ENCODE data around the gene HCCS. TPM values are rescaled to one million over a fixed set of nuclear protein-coding genes. Genes with fewer than 3 reads are reported as not detected.

The HCCS gene
- total RNA-seq, 1 donor from 2014 or later = 12.5 TPM

DNA sequence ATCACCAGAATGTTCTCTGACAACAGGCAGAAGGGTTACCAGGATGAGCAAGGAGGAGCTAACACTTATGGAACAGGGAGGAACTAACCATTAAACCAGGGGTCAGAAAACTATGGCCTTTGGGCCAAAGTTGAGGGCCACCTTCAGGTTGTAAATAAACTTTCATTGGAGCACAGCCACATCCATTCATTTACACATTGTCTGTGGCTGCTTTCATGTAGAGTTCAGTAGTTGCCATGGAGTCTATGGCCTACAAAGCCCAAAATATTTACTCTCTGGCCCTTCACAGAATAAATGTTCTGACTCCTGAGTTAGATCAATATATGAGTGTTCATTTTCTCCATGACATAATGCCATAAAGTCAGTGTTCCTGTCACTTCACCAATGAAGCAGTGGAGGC is 13.2 kb upstream of the HCCS start:
- no peak for DNase-seq (ENCODE audit: extremely low spot score in 2 of 2)
- no peak overlapping the region for H3K4me3 ChIP-seq
- intact Hi-C loops (cut with DNase I) = no loop called here
- H3K27me3 ChIP-seq = no peaks in the 10 kb centered on the region
- no peak overlapping the region for H3K27ac ChIP-seq
- H3K9me3 ChIP-seq = no peaks in the 10 kb centered on the region
- peaks cover 8% of the 10 kb centered on the region for H3K4me1 ChIP-seq
- no peak for TF ChIP-seq POLR2A (IDR thresholded peaks at IDR 0.05)
- no peak for TF ChIP-seq POLR2AphosphoS5 (IDR thresholded peaks at IDR 0.05; ENCODE audit: insufficient read depth in 1 of 2, low read depth in 1 of 2)
- TF ChIP-seq, protein P1, sequence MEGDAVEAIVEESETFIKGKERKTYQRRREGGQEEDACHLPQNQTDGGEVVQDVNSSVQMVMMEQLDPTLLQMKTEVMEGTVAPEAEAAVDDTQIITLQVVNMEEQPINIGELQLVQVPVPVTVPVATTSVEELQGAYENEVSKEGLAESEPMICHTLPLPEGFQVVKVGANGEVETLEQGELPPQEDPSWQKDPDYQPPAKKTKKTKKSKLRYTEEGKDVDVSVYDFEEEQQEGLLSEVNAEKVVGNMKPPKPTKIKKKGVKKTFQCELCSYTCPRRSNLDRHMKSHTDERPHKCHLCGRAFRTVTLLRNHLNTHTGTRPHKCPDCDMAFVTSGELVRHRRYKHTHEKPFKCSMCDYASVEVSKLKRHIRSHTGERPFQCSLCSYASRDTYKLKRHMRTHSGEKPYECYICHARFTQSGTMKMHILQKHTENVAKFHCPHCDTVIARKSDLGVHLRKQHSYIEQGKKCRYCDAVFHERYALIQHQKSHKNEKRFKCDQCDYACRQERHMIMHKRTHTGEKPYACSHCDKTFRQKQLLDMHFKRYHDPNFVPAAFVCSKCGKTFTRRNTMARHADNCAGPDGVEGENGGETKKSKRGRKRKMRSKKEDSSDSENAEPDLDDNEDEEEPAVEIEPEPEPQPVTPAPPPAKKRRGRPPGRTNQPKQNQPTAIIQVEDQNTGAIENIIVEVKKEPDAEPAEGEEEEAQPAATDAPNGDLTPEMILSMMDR (IDR thresholded peaks at IDR 0.05) = no peak
- no peaks in the 10 kb centered on the region for H3K36me3 ChIP-seq

DNA sequence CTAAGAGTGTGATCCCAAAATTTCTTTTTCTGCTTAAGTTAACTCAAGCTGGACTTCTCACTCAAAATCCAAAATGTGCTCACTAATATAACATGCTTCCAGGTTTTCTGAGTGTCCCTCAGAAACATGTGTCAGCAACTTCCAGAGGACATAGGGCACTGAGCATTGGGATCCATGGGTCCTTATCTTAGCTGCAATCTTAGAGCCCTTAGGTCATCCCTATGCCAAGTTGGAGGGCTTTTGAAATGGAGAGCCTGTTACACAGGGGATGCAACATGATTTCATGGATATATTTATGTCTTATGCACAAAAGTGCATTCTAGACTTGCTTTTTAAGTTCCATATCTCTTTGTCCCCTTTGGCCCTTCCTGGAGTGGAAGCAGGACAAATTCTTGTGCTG is 11.7 kb upstream of the HCCS start:
- DNase-seq (ENCODE audit: extremely low spot score in 2 of 2) = no peak
- Histone ChIP-seq H3K4me3 (no peak overlapping the region), H3K27me3 (no peaks in the 10 kb centered on the region), H3K4me1 (peaks cover 8% of the 10 kb centered on the region), H3K36me3 (no peaks in the 10 kb centered on the region), H3K27ac (no peak overlapping the region), H3K9me3 (no peaks in the 10 kb centered on the region)
- TF ChIP-seq POLR2A (IDR thresholded peaks at IDR 0.05) (no peak), POLR2AphosphoS5 (IDR thresholded peaks at IDR 0.05; ENCODE audit: insufficient read depth in 1 of 2, low read depth in 1 of 2) (no peak)
- TF ChIP-seq, protein P1 (IDR thresholded peaks at IDR 0.05) = no peak
- intact Hi-C loops (cut with DNase I) = no loop called here

DNA sequence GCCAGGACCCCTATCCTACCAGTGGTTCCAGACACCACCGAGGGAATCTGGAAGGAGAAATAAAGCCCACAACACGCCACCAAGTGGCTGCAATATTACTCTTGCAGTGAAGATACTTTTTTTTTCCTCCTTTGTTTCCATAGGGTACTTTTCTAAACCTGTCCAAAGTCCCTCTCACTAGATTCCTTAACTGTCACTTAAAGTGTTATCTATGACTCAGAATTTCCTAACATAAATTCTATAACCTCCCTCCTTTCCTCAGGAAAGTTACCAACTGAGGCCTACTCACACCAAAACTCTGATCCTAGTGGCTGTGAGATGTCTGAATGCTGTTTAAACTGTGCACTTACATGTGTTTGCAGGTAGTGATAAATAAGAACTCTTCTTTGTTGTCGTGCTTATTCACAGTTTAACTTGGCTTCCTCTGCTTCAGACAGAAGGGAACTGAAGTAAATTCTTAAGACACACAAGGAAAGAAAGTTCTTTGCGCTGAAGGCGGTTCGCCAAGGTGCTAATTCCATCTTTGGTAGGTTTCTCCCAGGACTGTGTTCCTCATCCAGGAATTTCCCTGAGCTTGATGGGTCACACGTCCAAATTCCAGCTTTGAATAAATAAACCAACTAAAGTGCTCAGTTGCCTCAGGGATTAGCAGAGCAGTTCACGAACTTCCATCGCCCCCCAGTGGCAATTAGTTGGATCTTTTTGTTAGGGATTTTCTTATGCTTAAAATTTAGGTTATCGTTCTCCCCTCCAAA is 10.7 kb upstream of the HCCS start:
- H3K27ac ChIP-seq = peak overlapping the region; percentile 29
- intact Hi-C loops (cut with DNase I) = no loop called here
- no peak for DNase-seq (ENCODE audit: extremely low spot score in 2 of 2)

DNA sequence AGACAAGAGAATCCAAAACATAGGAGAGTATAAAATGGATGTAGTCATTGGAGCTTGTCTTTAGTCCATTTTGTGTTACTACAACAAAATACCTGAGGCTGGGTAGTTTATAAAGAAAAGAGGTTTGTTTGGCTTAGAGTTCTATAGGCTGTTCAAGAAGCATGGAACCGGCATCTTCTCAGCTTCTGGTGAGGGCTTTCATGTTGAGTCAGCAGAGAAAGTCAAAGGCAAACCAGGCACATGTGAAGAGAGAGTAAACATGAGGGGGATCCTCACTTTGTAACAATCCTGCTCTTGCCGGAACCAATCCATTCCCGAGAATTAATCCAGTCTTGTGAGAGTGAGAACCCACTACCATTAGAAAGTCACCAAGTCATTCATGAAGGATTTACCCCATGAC is 8.1 kb upstream of the HCCS start:
- TF ChIP-seq POLR2A (IDR thresholded peaks at IDR 0.05) = no peak
- TF ChIP-seq POLR2AphosphoS5 (IDR thresholded peaks at IDR 0.05; ENCODE audit: insufficient read depth in 1 of 2, low read depth in 1 of 2) = no peak
- TF ChIP-seq, protein P1 (IDR thresholded peaks at IDR 0.05) = no peak
- intact Hi-C loops (cut with DNase I) = no loop called here
- Histone ChIP-seq H3K36me3 (no peaks in the 10 kb centered on the region), H3K4me3 (no peak overlapping the region), H3K27ac (no peak overlapping the region), H3K9me3 (no peaks in the 10 kb centered on the region), H3K27me3 (no peaks in the 10 kb centered on the region), H3K4me1 (peaks cover 8% of the 10 kb centered on the region)
- DNase-seq (ENCODE audit: extremely low spot score in 2 of 2) = no peak

More for the DNA sequence above, 10.7 kb upstream of the HCCS start:
- no peaks in the 10 kb centered on the region for H3K9me3 ChIP-seq
- H3K4me3 ChIP-seq = no peak overlapping the region
- H3K36me3 ChIP-seq = no peaks in the 10 kb centered on the region
- no peaks in the 10 kb centered on the region for H3K27me3 ChIP-seq
- TF ChIP-seq, protein P1 (IDR thresholded peaks at IDR 0.05) = peak; percentile 6 to 55 (median 46)
- TF ChIP-seq POLR2AphosphoS5 (IDR thresholded peaks at IDR 0.05; ENCODE audit: insufficient read depth in 1 of 2, low read depth in 1 of 2) (no peak), POLR2A (IDR thresholded peaks at IDR 0.05) (no peak)
- H3K4me1 ChIP-seq = peaks cover 8% of the 10 kb centered on the region

DNA sequence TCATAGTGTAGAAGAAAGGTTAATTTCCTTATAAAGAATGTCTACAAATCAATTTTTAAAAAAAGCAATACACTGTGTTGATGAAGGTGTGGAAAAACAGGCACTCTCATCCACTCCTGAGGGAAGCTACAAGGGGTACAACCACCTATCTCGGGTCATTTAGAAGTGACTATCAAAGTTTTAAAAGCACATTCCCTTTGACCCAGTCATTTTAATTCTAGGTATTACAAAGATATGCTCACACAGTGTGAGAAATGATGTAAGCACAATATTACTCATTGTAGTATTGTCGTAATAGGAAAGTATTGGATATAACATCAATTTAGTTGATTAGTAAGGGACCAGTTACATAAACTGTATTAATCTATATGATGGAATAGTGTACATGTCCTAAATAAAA is 7.4 kb upstream of the HCCS start:
- H3K4me3 ChIP-seq = no peak overlapping the region
- peaks cover 8% of the 10 kb centered on the region for H3K4me1 ChIP-seq
- intact Hi-C loops (cut with DNase I) = no loop called here
- H3K27me3 ChIP-seq = no peaks in the 10 kb centered on the region
- H3K9me3 ChIP-seq = no peaks in the 10 kb centered on the region
- H3K27ac ChIP-seq = no peak overlapping the region
- DNase-seq (ENCODE audit: extremely low spot score in 2 of 2) = no peak
- TF ChIP-seq POLR2AphosphoS5 (IDR thresholded peaks at IDR 0.05; ENCODE audit: insufficient read depth in 1 of 2, low read depth in 1 of 2) (no peak), POLR2A (IDR thresholded peaks at IDR 0.05) (no peak)
- TF ChIP-seq, protein P1 (IDR thresholded peaks at IDR 0.05) = no peak
- no peaks in the 10 kb centered on the region for H3K36me3 ChIP-seq
